ENCODE data around the gene TMED4. TPM values are rescaled to one million over a fixed set of nuclear protein-coding genes. Genes with fewer than 3 reads are reported as not detected.
A peak's percentile ranks its signal among the peaks of the same experiment; 100 is the strongest.

TMED4 gene
- total and polyA plus RNA-seq, 8 donors = 13.4 to 235 (median 82.3) TPM

DNA sequence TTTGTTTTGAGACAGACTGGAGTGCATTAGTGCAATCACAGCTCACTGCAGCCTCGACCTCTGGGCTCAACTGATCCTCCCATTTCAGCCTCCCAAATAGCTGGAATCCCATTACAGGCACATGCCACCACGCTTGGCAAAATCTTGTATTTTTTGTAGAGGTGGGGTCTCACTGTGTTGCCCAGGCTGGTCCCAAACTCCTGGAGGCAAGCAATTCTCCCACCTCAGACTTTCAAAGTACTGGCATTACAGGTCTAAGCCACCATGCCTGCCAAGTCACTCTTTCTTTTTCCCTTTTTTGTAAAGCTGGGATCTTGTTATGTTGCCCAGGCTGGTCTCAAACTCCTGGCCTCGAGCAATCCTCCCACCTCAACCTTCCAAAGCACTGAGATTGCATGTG, 32.6 kb downstream of the TMED4 start:
- Histone ChIP-seq H3K4me3 (no peak overlapping the region), H3K36me3 (no peaks in the 10 kb centered on the region), H3K4me1 (no peaks in the 10 kb centered on the region), H3K9me3 (no peaks in the 10 kb centered on the region), H3K27me3 (no peaks in the 10 kb centered on the region), H3K27ac (no peak overlapping the region)
- no peak for DNase-seq
- no peak for TF ChIP-seq POLR2AphosphoS5 (IDR thresholded peaks at IDR 0.05)
- intact Hi-C loops (cut with DNase I; ENCODE audit: low total_unique reads) = no loop called here
- WGBS, 5 donors = 70 to 79% (median 75%) methylated on average over 3 of the region's 3 CpGs

DNA sequence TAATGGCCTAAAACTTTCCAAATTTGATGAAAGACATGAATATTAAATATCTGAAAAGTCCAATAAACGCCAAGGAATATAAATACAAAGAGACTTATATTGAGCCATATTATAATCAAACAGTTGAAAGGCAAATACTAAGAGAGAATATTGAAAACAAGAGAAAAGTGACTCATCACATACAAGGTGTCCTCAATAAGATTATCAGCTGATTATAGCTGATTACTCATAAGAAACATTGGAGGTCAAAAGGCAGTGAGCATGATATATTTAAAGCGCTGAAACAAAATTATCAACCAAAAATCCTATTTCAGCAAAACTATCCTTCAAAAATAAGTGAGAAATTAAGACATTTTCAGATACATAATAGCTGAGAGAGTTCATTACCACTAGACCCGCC, 33.1 kb downstream of the TMED4 start:
- Histone ChIP-seq H3K27ac (no peak overlapping the region), H3K4me1 (no peaks in the 10 kb centered on the region), H3K9me3 (no peaks in the 10 kb centered on the region), H3K36me3 (no peaks in the 10 kb centered on the region), H3K4me3 (no peak overlapping the region), H3K27me3 (no peaks in the 10 kb centered on the region)
- no peak for DNase-seq
- 74 to 88% (median 82%) methylated on average over 3 of the region's 3 CpGs for WGBS, 5 donors
- intact Hi-C loops (cut with DNase I; ENCODE audit: low total_unique reads) = no loop called here
- TF ChIP-seq, protein P1, sequence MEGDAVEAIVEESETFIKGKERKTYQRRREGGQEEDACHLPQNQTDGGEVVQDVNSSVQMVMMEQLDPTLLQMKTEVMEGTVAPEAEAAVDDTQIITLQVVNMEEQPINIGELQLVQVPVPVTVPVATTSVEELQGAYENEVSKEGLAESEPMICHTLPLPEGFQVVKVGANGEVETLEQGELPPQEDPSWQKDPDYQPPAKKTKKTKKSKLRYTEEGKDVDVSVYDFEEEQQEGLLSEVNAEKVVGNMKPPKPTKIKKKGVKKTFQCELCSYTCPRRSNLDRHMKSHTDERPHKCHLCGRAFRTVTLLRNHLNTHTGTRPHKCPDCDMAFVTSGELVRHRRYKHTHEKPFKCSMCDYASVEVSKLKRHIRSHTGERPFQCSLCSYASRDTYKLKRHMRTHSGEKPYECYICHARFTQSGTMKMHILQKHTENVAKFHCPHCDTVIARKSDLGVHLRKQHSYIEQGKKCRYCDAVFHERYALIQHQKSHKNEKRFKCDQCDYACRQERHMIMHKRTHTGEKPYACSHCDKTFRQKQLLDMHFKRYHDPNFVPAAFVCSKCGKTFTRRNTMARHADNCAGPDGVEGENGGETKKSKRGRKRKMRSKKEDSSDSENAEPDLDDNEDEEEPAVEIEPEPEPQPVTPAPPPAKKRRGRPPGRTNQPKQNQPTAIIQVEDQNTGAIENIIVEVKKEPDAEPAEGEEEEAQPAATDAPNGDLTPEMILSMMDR (IDR thresholded peaks at IDR 0.05) = no peak
- no peak for TF ChIP-seq POLR2A (IDR thresholded peaks at IDR 0.05)
- TF ChIP-seq POLR2AphosphoS5 (IDR thresholded peaks at IDR 0.05) = no peak
- no peak for TF ChIP-seq EP300 (IDR thresholded peaks at IDR 0.05)

DNA sequence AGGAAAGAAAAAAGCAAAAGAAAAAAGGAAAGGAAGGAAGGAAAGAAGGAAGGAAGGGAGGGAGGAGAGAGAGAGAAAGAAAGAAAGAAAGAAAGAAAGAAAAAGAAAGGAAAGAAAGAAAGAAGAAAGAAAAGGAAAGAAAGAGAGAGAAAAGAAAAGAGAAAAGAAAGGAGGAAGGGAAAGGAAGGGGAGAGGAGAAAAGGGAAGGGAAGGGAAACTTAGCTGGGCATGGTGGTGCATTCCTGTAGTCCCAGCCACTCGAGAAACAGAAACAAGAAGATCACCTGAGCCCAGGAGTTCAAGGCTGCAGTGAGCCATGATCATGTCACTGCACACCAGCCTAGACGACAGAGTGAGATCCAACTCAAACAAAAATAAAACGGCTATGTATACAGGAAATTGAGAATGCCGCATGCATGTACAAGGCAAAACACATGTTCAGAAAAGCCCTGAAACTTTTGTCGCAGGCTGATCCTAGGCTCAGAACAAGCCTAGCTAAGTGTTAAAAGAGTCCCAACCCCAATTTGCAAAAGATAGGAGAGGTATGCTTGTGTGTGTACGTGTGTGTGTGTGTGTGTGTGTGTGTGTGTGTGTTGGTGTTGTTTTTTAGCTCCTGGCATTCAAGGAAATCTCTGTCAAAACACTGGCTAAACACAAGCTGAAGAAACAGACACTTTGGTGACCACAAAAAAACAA, 34.3 kb downstream of the TMED4 start:
- DNase-seq = peak in 1 of 2 donors; percentile 21
- H3K4me1 ChIP-seq = peaks cover 0 to 9% (median 4%) of the 10 kb centered on the region in 4 donors
- H3K36me3 ChIP-seq = no peaks in the 10 kb centered on the region
- TF ChIP-seq, protein P1 (IDR thresholded peaks at IDR 0.05) = no peak
- TF ChIP-seq POLR2AphosphoS5 (IDR thresholded peaks at IDR 0.05) (no peak), EP300 (IDR thresholded peaks at IDR 0.05) (no peak), POLR2A (IDR thresholded peaks at IDR 0.05) (no peak)
- H3K27ac ChIP-seq = no peak overlapping the region
- 12 to 24% (median 19%) methylated on average over 6 of the region's 6 CpGs for WGBS, 5 donors
- no peaks in the 10 kb centered on the region for H3K27me3 ChIP-seq
- intact Hi-C loops (cut with DNase I; ENCODE audit: low total_unique reads) = no loop called here
- no peak overlapping the region for H3K4me3 ChIP-seq
- no peaks in the 10 kb centered on the region for H3K9me3 ChIP-seq

DNA sequence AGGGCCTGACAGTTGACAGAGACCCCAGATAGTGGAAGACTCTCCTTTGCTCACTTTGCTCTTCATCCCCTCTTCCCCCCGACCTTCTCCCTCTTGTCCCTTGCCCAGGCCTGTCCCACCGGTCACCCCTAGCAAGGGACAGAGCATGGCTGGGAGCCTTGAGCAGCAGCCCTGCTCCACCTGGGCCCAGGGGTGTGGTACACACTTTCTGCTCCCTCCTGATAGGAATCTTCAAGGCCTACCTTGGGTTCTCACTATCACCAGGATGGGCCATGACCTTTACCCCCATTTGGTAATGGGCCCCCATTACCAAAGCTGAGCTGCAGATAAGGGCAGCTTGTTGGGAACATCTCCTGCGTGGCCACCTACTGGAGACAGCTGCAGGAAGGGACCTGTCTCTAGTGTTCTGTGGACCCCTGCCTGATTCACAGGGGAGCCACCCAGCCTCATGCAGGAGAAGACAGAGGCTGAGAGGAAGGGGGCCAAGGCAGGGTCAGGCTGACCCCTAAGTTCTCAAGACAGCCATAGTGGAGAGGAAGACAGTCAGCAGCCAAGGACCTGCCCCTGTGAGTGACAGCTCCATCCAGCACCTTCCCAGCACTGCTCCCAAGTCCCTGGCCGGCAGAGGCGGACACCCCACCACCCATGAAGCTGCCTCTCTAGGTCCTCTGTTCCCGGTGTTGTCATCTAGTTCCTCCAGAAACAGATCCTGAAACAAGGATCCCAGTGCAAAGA, 40.0 kb downstream of the TMED4 start:
- Histone ChIP-seq H3K4me3 (no peak overlapping the region), H3K36me3 (no peaks in the 10 kb centered on the region), H3K9me3 (no peaks in the 10 kb centered on the region), H3K27me3 (no peaks in the 10 kb centered on the region), H3K4me1 (peaks cover 4 to 12% (median 6%) of the 10 kb centered on the region in 4 donors), H3K27ac (peak overlapping the region in 1 of 5 donors; percentile 79)
- TF ChIP-seq EP300 (IDR thresholded peaks at IDR 0.05) = no peak
- no peak for TF ChIP-seq POLR2A (IDR thresholded peaks at IDR 0.05)
- TF ChIP-seq POLR2AphosphoS5 (IDR thresholded peaks at IDR 0.05) = no peak
- TF ChIP-seq, protein P1 (IDR thresholded peaks at IDR 0.05) = no peak
- peak in 1 of 2 donors; percentile 28 for DNase-seq
- WGBS, 5 donors = 82 to 93% (median 92%) methylated on average over 5 to 6 of the region's 6 CpGs
- intact Hi-C loops (cut with DNase I; ENCODE audit: low total_unique reads) = no loop called here
